ENCODE data around the gene LYPD8. TPM values are rescaled to one million over a fixed set of nuclear protein-coding genes. Genes with fewer than 3 reads are reported as not detected.

Gene LYPD8
- total and polyA plus RNA-seq, 9 of the 15 experiments (the other 6 are each of a cell fraction or from before 2014, with no cell fraction given): 0.50 to 2.1 (median 1.3) TPM

- peak; percentile 7; the same call in 1 of the 2 replicates for TF ChIP-seq REST (IDR thresholded peaks at IDR 0.05; ENCODE audit: borderline replicate concordance)
- no peak for TF ChIP-seq REST (CRISPR knock-in tag; IDR thresholded peaks at IDR 0.05; ENCODE audit: low read depth)
- TF ChIP-seq ZNF586 (CRISPR knock-in tag; conservative IDR thresholded peaks at IDR 0.05): no peak
- no peak for TF ChIP-seq HDAC2 (IDR thresholded peaks at IDR 0.05)
- 0 out of 2 replicates have a peak, but pooled peaks have one; percentile 36 for TF ChIP-seq ZNF766 (CRISPR knock-in tag; conservative IDR thresholded peaks at IDR 0.05)
- no peak for TF ChIP-seq POLR2AphosphoS2 (IDR thresholded peaks at IDR 0.05; ENCODE audit: low read length)
- 0 out of 2 replicates have a peak, but pooled peaks have one; percentile 18 for TF ChIP-seq E2F3 (CRISPR knock-in tag; IDR thresholded peaks at IDR 0.05)
- no peak for TF ChIP-seq ID3 (CRISPR knock-in tag; IDR thresholded peaks at IDR 0.05)
- no peak for TF ChIP-seq ID3 (tag; IDR thresholded peaks at IDR 0.05)
- peak; percentile 53; the same call in 1 of the 2 replicates for TF ChIP-seq C11orf30 (IDR thresholded peaks at IDR 0.05; ENCODE audit: low read depth)
Observed at GRCh38 chr1:248730507-248731335, 24.8 kb downstream of the LYPD8 start (continued).

Measured in K562 (cell line).